Immature natural killer cell (primary cell): Measurements from ENCODE around the gene PRPSAP1. TPM values are rescaled to one million over a fixed set of nuclear protein-coding genes. Genes with fewer than 3 reads are reported as not detected.

ENCODE experiments used
- DNase-seq, 3 donors: peaks; one replicate each; pipeline ENCODE4 v3.0.0; 2022; ENCODE audit warnings: mixed read lengths in 1 of 3
- H3K27ac Mint-ChIP-seq, 6 donors: one replicate each; pipeline ENCODE4 v1.8.0; 2020; ENCODE audit warnings: mixed read lengths in 6 of 6, mild to moderate bottlenecking in 5 of 6, inconsistent platforms in 4 of 6, moderate library complexity in 3 of 6
- H3K27me3 Mint-ChIP-seq, 3 donors: one replicate each; pipeline ENCODE4 v1.8.0; 2020 to 2021; ENCODE audit warnings: low read depth in 3 of 3, mild to moderate bottlenecking in 3 of 3, mixed read lengths in 3 of 3, moderate library complexity in 3 of 3, inconsistent platforms in 1 of 3
- H3K36me3 Mint-ChIP-seq, 3 donors: one replicate each; pipeline ENCODE4 v1.8.0; 2020; ENCODE audit warnings: mixed read lengths in 3 of 3, inconsistent platforms in 2 of 3, mild to moderate bottlenecking in 2 of 3
- H3K4me1 Mint-ChIP-seq, 2 donors: one replicate each; pipeline ENCODE4 v1.8.0; 2020; ENCODE audit warnings: inconsistent platforms in 2 of 2, mild to moderate bottlenecking in 2 of 2, mixed read lengths in 2 of 2, moderate library complexity in 1 of 2
- H3K4me3 Mint-ChIP-seq, 5 donors: one replicate each; pipeline ENCODE4 v1.8.0; 2020; ENCODE audit warnings: mild to moderate bottlenecking in 5 of 5, mixed read lengths in 5 of 5, inconsistent platforms in 3 of 5, moderate library complexity in 3 of 5
- H3K9me3 Mint-ChIP-seq, 6 donors: one replicate each; pipeline ENCODE4 v1.8.0; 2020; ENCODE audit warnings: mild to moderate bottlenecking in 6 of 6, mixed read lengths in 6 of 6, inconsistent platforms in 4 of 6, moderate library complexity in 3 of 6
- polyA plus RNA-seq, 3 donors: library from polyadenylated mRNA; unstranded; fragments of 300-500 nt; fragmentation: Illumina TruSeq; gene quantifications; one replicate each; pipeline ENCODE4 v1.2.3, GENCODE V29; 2021

The PRPSAP1 gene
- polyA plus RNA-seq, 3 donors from 2014 or later, result 59.8 to 87.6 (median 75.5) TPM

GRCh38 chr17:76378548-76379274 lies 25.0 kb upstream of the PRPSAP1 start:
- H3K27ac Mint-ChIP-seq, result no peak overlapping the region
- peaks cover 5% of the 10 kb centered on the region in 2 donors for H3K4me1 Mint-ChIP-seq

GRCh38 chr17:76376318-76377133 lies 22.8 kb upstream of the PRPSAP1 start:
- no peaks in the 10 kb centered on the region for H3K9me3 Mint-ChIP-seq
- no peaks in the 10 kb centered on the region for H3K36me3 Mint-ChIP-seq
- no peak overlapping the region for H3K27ac Mint-ChIP-seq
- H3K27me3 Mint-ChIP-seq, result peaks cover 0 to 2% (median 0%) of the 10 kb centered on the region in 3 donors
- DNase-seq, result no peak
- no peaks in the 10 kb centered on the region for H3K4me1 Mint-ChIP-seq
- no peak overlapping the region for H3K4me3 Mint-ChIP-seq

More at GRCh38 chr17:76378548-76379274, 25.0 kb upstream of the PRPSAP1 start:
- H3K4me3 Mint-ChIP-seq, result no peak overlapping the region
- H3K9me3 Mint-ChIP-seq, result no peaks in the 10 kb centered on the region
- no peaks in the 10 kb centered on the region for H3K36me3 Mint-ChIP-seq
- no peak for DNase-seq
- peaks cover 0 to 4% (median 2%) of the 10 kb centered on the region in 3 donors for H3K27me3 Mint-ChIP-seq

- H3K4me3 Mint-ChIP-seq, result no peak overlapping the region
- no peak overlapping the region for H3K27ac Mint-ChIP-seq
- no peaks in the 10 kb centered on the region for H3K36me3 Mint-ChIP-seq
- no peaks in the 10 kb centered on the region for H3K4me1 Mint-ChIP-seq
- H3K27me3 Mint-ChIP-seq, result peaks cover 0 to 2% (median 2%) of the 10 kb centered on the region in 3 donors
- no peaks in the 10 kb centered on the region for H3K9me3 Mint-ChIP-seq
- no peak for DNase-seq
Measured at GRCh38 chr17:76371656-76372628, 18.2 kb upstream of the PRPSAP1 start.

GRCh38 chr17:76370261-76370993 lies 16.7 kb upstream of the PRPSAP1 start:
- Mint-ChIP-seq H3K4me1 (no peaks in the 10 kb centered on the region), H3K36me3 (no peaks in the 10 kb centered on the region), H3K4me3 (no peak overlapping the region), H3K9me3 (no peaks in the 10 kb centered on the region), H3K27me3 (peaks cover 0 to 5% (median 2%) of the 10 kb centered on the region in 3 donors), H3K27ac (no peak overlapping the region)
- no peak for DNase-seq

GRCh38 chr17:76369804-76370203 lies 16.1 kb upstream of the PRPSAP1 start:
- Mint-ChIP-seq H3K9me3 (no peaks in the 10 kb centered on the region), H3K4me3 (no peak overlapping the region), H3K4me1 (no peaks in the 10 kb centered on the region), H3K27ac (no peak overlapping the region), H3K27me3 (peaks cover 0 to 5% (median 2%) of the 10 kb centered on the region in 3 donors), H3K36me3 (no peaks in the 10 kb centered on the region)
- DNase-seq, result no peak

GRCh38 chr17:76369379-76369778 lies 15.7 kb upstream of the PRPSAP1 start:
- H3K27me3 Mint-ChIP-seq, result peaks cover 0 to 5% (median 2%) of the 10 kb centered on the region in 3 donors
- DNase-seq, result no peak
- no peak overlapping the region for H3K27ac Mint-ChIP-seq
- no peaks in the 10 kb centered on the region for H3K36me3 Mint-ChIP-seq
- no peaks in the 10 kb centered on the region for H3K9me3 Mint-ChIP-seq
- H3K4me1 Mint-ChIP-seq, result no peaks in the 10 kb centered on the region
- no peak overlapping the region for H3K4me3 Mint-ChIP-seq

DNA sequence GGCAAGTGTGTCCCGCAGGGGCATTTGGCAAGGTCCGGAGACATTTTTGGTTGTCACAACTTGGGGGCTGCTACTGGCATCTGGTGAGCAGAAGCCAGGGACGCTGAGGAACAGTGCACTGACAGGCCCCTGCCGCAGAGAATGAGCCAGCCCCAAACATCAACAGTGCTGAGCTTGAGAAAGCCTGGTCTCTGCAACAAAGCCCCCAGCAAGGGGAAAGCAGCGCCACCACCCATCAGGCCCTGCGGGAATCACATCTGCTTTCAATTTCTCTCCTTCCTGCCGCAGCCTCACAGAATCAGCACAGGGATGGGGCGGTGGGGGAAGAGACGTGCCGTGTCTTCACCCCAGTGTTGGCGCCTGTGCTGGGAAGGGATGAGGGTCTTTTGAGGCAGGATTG lies 14.8 kb upstream of the PRPSAP1 start:
- DNase-seq, result no peak
- H3K4me3 Mint-ChIP-seq, result no peak overlapping the region
- no peaks in the 10 kb centered on the region for H3K36me3 Mint-ChIP-seq
- no peak overlapping the region for H3K27ac Mint-ChIP-seq
- H3K27me3 Mint-ChIP-seq, result peaks cover 2 to 10% (median 2%) of the 10 kb centered on the region in 3 donors
- H3K9me3 Mint-ChIP-seq, result no peaks in the 10 kb centered on the region
- no peaks in the 10 kb centered on the region for H3K4me1 Mint-ChIP-seq

DNA sequence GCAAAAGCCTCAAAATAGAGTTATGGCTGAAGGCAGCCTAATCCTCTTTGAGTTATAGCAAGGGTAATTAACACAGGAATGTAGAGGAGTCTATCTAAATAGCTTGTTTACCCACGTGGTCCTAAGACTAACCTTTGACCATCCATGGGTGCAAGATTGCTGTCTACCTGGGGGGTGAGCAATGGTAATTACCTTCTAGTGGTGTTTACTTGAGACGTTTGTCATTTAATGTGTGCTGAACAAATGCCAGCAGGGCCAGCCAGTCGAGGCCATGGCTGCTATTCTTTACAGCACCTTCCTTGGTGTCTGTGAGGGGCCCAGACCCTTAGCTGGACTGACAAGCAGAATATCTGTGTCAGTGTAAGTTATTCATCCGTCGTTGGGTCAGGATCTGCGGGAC lies 13.9 kb upstream of the PRPSAP1 start:
- Mint-ChIP-seq H3K36me3 (no peaks in the 10 kb centered on the region), H3K4me3 (no peak overlapping the region), H3K4me1 (no peaks in the 10 kb centered on the region), H3K9me3 (no peaks in the 10 kb centered on the region), H3K27ac (no peak overlapping the region), H3K27me3 (peaks cover 2 to 10% (median 2%) of the 10 kb centered on the region in 3 donors)
- no peak for DNase-seq

DNA sequence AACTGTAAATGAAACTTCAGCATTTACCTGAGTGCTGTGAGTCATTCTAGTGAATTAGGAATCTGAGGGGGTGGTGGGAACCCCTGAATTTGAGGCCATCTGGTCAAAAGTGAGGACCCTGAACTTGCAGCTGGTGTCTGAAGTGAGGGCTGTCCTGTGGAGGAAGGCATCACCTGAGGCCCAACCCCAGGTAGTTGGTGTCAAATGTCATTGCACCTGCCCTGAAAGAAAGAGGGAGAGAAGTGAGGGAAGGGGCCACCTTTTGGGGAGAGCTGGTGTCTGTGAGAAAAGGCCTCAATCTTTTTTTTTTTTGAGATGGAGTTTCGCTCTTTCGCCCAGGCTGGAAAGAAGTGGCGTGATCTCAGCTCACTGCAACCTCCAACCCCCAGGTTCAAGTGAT lies 12.5 kb upstream of the PRPSAP1 start:
- Mint-ChIP-seq H3K27ac (no peak overlapping the region), H3K4me1 (no peaks in the 10 kb centered on the region), H3K4me3 (no peak overlapping the region), H3K27me3 (peaks cover 2 to 8% (median 6%) of the 10 kb centered on the region in 3 donors), H3K9me3 (no peaks in the 10 kb centered on the region), H3K36me3 (no peaks in the 10 kb centered on the region)
- DNase-seq, result no peak

DNA sequence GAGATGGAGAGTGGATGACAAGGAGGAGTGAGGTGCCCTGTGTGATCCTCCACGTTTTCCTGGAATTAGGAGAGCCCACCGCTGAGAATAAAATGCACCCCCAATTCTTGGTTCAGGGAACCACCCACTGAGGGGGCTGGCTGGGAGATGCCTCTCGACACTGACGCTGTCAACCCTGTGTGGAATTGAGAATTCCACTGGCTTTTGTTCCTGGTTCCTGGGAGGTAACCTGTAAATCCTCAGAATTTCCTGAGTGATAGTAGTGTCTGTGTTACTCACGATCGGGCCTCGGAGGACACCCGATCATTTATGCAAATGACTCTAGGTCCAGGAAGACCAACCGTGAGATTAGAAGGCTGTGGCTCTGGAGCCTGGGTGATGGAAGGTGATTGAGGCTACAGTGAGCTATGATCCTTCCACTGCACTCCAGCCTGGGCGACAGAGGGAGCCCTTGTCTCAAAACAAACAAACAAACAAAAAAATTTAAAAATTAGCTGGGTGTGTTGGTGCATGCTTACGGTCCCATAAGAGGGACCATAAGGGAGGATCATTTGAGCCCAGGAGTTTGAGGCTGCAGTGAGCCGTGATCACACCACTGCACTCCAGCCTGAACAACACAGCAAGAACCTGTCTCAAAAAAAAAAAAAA lies 11.7 kb upstream of the PRPSAP1 start:
- H3K4me1 Mint-ChIP-seq, result no peaks in the 10 kb centered on the region
- peaks cover 2 to 8% (median 4%) of the 10 kb centered on the region in 3 donors for H3K27me3 Mint-ChIP-seq
- no peaks in the 10 kb centered on the region for H3K9me3 Mint-ChIP-seq
- H3K4me3 Mint-ChIP-seq, result no peak overlapping the region
- no peaks in the 10 kb centered on the region for H3K36me3 Mint-ChIP-seq
- no peak for DNase-seq
- no peak overlapping the region for H3K27ac Mint-ChIP-seq

GRCh38 chr17:76363107-76363842 lies 9.6 kb upstream of the PRPSAP1 start:
- no peak for DNase-seq
- no peaks in the 10 kb centered on the region for H3K36me3 Mint-ChIP-seq
- no peaks in the 10 kb centered on the region for H3K4me1 Mint-ChIP-seq
- H3K4me3 Mint-ChIP-seq, result no peak overlapping the region
- no peak overlapping the region for H3K27ac Mint-ChIP-seq
- H3K27me3 Mint-ChIP-seq, result peaks cover 2 to 8% (median 4%) of the 10 kb centered on the region in 3 donors
- H3K9me3 Mint-ChIP-seq, result no peaks in the 10 kb centered on the region

GRCh38 chr17:76360461-76360860 lies 6.7 kb upstream of the PRPSAP1 start:
- Mint-ChIP-seq H3K4me1 (no peaks in the 10 kb centered on the region), H3K9me3 (no peaks in the 10 kb centered on the region), H3K27me3 (peaks cover 2 to 6% (median 6%) of the 10 kb centered on the region in 3 donors), H3K4me3 (no peak overlapping the region), H3K36me3 (no peaks in the 10 kb centered on the region), H3K27ac (no peak overlapping the region)
- no peak for DNase-seq
